GOT3 (cell line): Measurements from ENCODE around the gene RSPH10B2.
"Not testable (repeated sequence)": the region's sequence is repeated elsewhere in the genome, so short reads cannot be mapped to it uniquely, and the experiment has no call there.

Experiments
- DNase-seq: peaks from one replicate; lab custom pipeline; 2025; ENCODE audit warnings: mixed read lengths; lab: John Stamatoyannopoulos, UW

RSPH10B2 gene

DNA sequence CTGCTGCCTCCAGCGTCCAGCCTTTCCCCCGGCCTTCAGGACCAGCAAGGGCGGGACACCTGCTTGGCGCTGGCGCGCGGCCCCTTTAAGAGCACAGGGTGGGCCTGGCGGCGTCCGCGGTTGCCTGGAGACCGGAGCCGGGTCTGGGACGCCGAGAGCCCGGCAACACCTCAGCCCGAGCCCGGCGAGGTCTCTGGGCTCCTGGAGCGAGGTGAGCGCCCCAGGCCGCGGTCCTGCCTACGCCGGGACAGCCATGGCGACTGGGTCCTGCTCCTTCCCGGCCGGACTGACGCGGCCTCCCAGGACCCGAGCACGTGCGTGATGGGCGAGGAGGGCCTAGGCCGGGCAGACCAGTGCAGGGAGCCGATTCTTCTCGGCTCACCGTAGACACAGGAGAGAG lies at the start of gene RSPH10B2:
RSPH10B2 (plus strand) TSS at position 140 of the 400 bp plus-strand sequence. CDS start 3,575 bp downstream, outside the sequence.
- not testable (repeated sequence) for DNase-seq

DNA sequence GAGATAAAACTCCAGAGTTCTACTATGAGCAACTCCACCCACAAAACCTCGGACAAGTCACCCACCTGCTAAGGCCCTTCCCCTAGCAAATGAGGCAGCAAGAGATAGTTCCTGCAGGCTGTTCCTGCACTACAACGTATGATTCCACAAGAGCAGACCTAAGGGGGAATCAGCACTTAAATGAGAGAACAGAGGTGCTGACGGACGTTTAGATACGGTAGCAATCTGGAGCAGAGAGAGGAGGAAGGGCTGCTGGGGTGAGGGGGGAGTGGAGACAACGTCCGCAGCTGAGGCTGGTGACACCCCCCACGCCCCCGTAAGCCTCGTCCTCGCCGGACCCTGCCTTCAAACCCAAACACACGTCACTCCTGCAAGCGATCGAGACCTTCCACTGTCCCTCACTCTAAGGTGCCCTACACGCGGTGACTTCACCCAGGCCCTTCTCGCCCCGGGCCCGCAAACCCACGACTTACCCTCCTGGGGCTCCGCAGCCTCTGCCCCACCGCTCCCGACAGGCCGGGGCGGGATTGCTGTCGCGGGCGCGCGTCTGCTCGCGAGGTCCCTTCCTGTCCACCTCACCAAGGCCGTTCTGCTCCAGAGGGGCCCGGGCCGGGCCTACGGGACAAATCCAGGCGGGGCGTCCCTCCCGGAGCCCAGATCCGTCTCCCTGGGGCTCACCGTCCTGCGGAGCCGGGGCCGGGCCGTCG lies 47.8 kb upstream of the RSPH10B2 start:
- DNase-seq = no peak

- DNase-seq = peak; percentile 87
Measured at GRCh38 chr7:6706666-6707407, 47.1 kb upstream of the RSPH10B2 start, which contains the start of gene ZNF12. Gene ZNF12, minus strand, starts transcription at chr7:6706947. Its CDS starts 1,774 bp downstream, at chr7:6705173.

DNA sequence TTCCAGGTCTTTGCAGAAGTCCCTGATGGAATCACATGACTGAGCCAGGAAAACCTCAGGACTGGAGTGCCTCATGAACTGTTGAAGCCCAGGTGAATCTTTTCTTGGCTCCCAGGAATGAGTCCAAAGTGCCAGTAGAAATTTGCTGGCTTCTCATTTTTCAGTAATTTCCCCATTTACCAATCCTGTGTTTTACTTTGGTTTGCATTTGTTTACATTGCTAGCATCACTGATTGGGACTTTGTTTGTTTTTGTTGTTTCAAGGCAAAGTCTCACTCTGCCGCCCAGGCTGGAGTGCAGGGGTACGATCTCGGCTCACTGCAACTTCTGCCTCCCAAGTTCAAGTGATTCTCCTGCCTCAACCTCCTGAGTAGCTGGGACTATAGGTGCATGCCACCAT lies 45.6 kb upstream of the RSPH10B2 start:
- no peak for DNase-seq

DNA sequence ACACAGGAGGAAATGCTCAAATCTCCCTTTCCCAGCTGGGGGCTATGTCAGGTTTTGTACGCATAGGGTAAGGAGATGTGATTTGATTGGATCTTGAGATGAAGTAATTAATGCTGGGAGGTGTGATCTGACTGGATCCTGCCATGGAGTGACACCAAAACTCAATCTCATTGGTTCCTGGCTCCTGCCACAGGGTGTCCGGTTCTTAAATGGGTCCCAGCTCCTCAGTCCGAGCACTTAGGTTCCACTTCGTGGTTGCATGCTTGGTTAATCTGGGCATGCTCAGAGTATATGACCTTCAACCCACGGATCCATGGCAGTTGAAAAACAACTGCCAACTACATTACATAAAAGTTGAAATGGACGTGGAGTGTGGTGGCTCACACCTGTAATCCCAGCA lies 44.1 kb upstream of the RSPH10B2 start:
- DNase-seq = no peak

GRCh38 chr7:6714360-6714759 lies 39.5 kb upstream of the RSPH10B2 start:
- DNase-seq = no peak

DNA sequence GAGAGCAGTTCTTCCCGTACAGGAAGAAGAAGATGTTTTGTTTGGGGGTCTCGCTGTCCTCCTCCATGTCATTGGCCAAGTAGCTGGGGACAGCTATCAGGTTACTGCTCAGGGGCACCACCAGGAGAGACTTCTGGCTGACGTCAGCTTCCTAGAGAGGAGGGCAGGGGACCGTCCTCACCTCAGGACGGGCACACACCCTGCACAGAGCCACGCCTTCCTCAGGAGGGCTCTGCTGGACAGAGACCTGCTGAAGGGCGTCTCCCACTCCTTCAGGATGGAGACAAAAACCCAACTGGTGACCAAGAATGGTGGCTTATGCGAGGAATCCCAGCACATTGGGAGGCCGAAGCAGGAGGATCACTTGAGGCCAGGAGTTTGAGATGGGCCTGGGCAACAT lies 38.0 kb upstream of the RSPH10B2 start:
- not testable (repeated sequence) for DNase-seq

DNA sequence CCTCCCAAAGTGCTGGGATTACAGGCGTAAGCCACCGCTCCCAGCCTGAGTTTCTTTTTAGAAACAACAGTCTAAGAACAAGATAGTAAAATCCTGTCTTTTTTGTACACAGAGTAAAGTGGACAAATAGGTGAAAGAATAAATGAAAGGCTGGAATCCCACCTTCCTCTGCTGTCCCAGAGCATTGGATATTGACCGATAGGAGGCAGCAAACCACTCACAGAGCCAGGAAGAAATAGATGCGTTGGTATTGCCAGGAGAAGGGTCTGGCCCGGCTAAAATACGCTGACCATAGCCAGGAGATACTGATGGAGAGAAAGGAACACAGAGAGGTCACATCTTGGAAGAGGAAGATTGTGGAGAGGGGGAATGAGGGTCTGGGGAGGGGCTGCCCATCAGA lies 35.8 kb upstream of the RSPH10B2 start:
- no peak for DNase-seq

- not testable (repeated sequence) for DNase-seq
Measured at GRCh38 chr7:6724351-6724750, 29.6 kb upstream of the RSPH10B2 start.

- DNase-seq = no peak
Measured at GRCh38 chr7:6725003-6725402, 28.9 kb upstream of the RSPH10B2 start.

DNA sequence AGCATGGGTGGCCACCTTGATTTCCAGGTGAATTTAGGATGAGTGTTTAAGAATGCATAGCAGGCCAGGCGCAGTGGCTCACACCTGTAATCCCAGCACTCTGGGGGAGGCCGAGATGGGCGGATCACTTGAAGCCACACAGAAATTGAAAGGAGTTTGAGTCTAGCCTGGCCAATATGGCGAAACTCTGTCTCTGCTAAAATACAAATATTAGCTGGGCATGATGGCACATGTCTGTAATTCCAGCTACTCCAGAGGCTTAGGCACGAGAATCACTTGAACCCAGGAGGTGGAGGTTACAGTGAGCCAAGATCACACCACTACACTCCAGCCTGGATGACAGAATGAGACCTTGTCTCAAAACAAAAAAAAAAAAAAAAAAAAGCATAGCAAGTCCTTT lies 27.6 kb upstream of the RSPH10B2 start:
- DNase-seq = not testable (repeated sequence)

DNA sequence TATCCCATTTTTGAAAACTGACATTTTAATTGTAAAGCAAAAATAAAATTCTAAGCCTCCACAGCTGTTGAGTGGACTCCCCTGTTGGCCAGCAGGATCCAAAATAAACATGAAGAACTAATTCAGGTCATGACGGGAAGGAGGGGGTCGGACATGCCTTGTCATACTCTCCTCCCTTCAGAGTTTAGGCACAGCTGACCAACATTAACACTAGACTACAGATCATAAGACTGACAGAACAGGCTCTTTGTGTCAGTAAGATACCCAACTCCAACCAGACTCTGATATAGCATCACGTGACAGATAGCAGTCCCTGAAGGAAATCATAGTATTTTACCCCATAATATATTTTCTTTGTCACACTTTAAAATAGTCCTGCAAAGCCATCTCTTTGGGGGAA lies 26.2 kb upstream of the RSPH10B2 start:
- no peak for DNase-seq

DNA sequence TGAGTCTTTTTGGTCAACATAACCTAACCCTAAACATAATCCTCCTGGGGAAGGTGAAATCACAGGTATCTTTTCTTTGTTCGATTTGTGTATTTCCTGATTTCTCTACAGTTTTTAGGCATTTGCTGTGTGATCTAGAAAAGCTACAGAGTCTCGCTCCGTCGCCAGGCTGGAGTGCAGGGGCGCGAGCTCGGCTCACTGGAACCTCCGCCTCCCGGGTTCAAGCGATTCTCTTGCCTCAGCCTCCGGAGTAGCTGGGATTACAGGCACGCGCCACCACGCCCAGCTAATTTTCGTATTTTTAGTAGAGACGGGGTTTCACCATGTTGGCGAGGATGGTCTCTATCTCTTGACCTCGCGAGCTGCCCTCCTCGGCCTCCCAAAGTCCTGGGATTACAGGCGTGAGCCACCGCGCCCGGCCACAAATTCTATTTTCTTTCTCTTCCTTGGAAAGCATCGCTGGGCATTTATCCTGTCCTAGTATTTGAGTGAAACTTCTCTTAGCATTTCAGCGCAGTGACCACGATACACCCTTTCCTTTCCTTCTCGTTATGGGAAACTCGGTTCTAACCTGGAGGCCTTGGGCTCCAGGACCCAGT lies 24.9 kb upstream of the RSPH10B2 start:
- DNase-seq = not testable (repeated sequence)

- peak; percentile 75 for DNase-seq
Measured at GRCh38 chr7:6729492-6730342, 24.2 kb upstream of the RSPH10B2 start.

- no peak for DNase-seq
Measured at GRCh38 chr7:6730343-6730633, 23.6 kb upstream of the RSPH10B2 start.

DNA sequence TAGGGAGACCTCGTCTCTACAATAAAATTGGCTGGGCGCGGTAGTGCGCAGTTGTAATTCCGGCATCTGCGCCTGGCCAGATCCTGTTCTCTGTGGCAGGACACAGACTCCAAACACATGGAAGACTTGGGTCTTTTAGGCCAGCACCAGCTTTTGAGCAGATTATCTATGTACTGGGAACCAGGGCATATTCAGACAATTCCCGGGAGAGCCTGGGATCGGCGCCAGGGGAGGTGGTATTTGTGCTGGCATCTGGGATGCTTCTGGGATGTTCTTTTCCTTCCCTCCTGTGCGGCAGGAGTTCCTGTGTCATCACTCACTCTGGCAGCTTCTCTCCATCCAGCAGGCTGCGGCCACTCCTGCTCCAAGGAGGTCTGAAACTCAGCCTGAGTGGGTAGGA lies 15.5 kb upstream of the RSPH10B2 start:
- DNase-seq = not testable (repeated sequence)

- DNase-seq = not testable (repeated sequence)
Measured at GRCh38 chr7:6744410-6745100, 9.3 kb upstream of the RSPH10B2 start.

DNA sequence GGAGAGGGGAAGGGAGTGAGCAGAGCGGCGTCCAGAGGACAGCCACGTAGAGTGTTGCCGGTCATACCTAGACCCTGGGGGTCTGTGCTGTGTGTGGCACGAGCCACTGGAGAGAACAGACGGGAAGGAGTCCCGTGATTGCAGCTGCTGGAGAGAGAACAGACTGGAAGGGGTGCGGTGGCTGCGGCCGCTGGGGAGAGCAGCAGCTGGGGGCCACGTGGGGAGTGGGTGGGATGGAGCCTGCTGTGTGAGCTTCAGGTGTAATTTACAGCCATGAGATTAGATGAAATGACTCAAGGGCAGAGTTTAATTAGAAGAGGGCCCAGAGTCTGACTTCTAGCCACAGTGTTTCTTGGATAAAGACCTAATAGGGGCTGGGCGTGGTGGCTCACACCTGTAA lies 4.6 kb upstream of the RSPH10B2 start:
- DNase-seq = not testable (repeated sequence)

DNA sequence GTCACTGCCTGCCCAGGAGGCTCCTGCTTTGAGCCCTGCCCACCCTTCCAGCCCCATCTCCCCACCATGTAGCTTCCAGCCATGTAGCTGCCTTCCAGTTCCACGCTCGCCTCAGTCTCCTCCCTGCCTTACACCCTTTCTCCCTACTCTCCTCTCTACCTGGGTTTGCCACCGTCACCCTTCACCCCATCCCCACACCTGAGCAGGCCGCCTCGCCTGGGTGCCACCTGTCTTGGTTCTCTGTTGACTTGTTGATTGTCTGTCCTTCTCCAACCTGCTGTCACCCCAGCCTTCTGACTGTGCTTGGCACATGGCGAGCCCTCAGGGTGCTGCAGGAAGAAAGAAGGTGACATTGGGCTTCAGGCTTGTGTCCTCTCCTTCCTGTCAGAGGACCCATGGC lies 3.7 kb upstream of the RSPH10B2 start:
- not testable (repeated sequence) for DNase-seq

DNA sequence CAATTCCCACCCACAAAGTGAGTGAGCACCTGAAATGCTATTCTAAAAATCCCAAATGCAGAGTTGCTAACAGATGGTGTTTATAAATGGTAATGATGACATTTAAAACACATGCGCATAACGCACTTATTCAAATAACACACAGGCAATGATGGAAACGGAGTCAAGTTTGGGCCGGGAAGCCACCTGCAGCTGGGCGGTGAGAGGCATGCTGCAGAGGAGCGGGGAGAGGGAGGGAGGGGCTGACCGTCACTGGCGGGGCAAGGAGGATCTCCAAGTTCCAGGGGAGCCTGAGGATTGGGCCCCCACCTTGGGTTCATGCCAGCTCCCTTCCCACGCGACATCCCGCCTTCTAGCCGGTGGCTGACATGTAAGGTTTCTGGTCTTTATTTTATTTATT lies 7.3 kb downstream of the RSPH10B2 start:
- not testable (repeated sequence) for DNase-seq

- not testable (repeated sequence) for DNase-seq
Measured at GRCh38 chr7:6781581-6781980, 27.7 kb downstream of the RSPH10B2 start.
